Astrocyte (in vitro differentiated cells and primary cell): Measurements from ENCODE around the gene TMPRSS7.

Experiments used
- EZH2 ChIP-seq: IDR thresholded peaks from 2 replicates; pipeline ENCODE4 v1.6.1; 2012; ENCODE audit warnings: mild to moderate bottlenecking, low read length, inconsistent platforms; ENCODE audit not compliant: insufficient read depth
- TF ChIP-seq, protein P1 (sequence below): IDR thresholded peaks from 2 replicates; pipeline ENCODE4 v1.5.1; 2011; ENCODE audit warnings: low read depth, mild to moderate bottlenecking, inconsistent platforms, low read length, moderate library complexity; ENCODE audit not compliant: insufficient read depth

- no peak for TF ChIP-seq EZH2
- TF ChIP-seq, protein P1, sequence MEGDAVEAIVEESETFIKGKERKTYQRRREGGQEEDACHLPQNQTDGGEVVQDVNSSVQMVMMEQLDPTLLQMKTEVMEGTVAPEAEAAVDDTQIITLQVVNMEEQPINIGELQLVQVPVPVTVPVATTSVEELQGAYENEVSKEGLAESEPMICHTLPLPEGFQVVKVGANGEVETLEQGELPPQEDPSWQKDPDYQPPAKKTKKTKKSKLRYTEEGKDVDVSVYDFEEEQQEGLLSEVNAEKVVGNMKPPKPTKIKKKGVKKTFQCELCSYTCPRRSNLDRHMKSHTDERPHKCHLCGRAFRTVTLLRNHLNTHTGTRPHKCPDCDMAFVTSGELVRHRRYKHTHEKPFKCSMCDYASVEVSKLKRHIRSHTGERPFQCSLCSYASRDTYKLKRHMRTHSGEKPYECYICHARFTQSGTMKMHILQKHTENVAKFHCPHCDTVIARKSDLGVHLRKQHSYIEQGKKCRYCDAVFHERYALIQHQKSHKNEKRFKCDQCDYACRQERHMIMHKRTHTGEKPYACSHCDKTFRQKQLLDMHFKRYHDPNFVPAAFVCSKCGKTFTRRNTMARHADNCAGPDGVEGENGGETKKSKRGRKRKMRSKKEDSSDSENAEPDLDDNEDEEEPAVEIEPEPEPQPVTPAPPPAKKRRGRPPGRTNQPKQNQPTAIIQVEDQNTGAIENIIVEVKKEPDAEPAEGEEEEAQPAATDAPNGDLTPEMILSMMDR, result no peak
Observed at GRCh38 chr3:112002096-112002971, 32.2 kb upstream of the TMPRSS7 start.
